Retinal pigment epithelial cell (primary cell): ENCODE data around the gene WDR49.

Experiments
- DNase-seq: peaks from one replicate; pipeline ENCODE4 v3.0.0-alpha.2; 2010; ENCODE audit warnings: low read depth
- H3K4me3 ChIP-seq: 2 replicates; pipeline ENCODE4 v1.5.1; 2011; ENCODE audit warnings: mild to moderate bottlenecking, low read length, control low read depth, moderate library complexity
- CTCF ChIP-seq: conservative IDR thresholded peaks from 2 replicates; pipeline ENCODE4 v1.5.1; 2011; ENCODE audit warnings: low read depth, low read length, control low read depth, inconsistent platforms

WDR49 gene

GRCh38 chr3:167559924-167560323 is 93.8 kb downstream of the WDR49 start:
- no peak for TF ChIP-seq CTCF
- no peak overlapping the region for H3K4me3 ChIP-seq
- DNase-seq = no peak

GRCh38 chr3:167554898-167555297 is 98.8 kb downstream of the WDR49 start:
- no peak for DNase-seq
- no peak for TF ChIP-seq CTCF
- no peak overlapping the region for H3K4me3 ChIP-seq

GRCh38 chr3:167538081-167538480 is 115.7 kb downstream of the WDR49 start:
- TF ChIP-seq CTCF = no peak
- no peak overlapping the region for H3K4me3 ChIP-seq
- no peak for DNase-seq

GRCh38 chr3:167521006-167521355 is 132.8 kb downstream of the WDR49 start:
- TF ChIP-seq CTCF = no peak
- DNase-seq = no peak
- no peak overlapping the region for H3K4me3 ChIP-seq

- TF ChIP-seq CTCF = no peak
- H3K4me3 ChIP-seq = no peak overlapping the region
- no peak for DNase-seq
These were observed 133.3 kb downstream of the WDR49 start for GRCh38 chr3:167520266-167521005.

GRCh38 chr3:167507954-167508353 is 145.8 kb downstream of the WDR49 start:
- no peak overlapping the region for H3K4me3 ChIP-seq
- no peak for DNase-seq
- TF ChIP-seq CTCF = no peak

- DNase-seq = no peak
These were observed 151.3 kb downstream of the WDR49 start for GRCh38 chr3:167502401-167502800.

More at GRCh38 chr3:167502401-167502800, 151.3 kb downstream of the WDR49 start:
- H3K4me3 ChIP-seq = no peak overlapping the region
- no peak for TF ChIP-seq CTCF
